ENCODE measurements around the gene KIDINS220.

KIDINS220 gene

DNA sequence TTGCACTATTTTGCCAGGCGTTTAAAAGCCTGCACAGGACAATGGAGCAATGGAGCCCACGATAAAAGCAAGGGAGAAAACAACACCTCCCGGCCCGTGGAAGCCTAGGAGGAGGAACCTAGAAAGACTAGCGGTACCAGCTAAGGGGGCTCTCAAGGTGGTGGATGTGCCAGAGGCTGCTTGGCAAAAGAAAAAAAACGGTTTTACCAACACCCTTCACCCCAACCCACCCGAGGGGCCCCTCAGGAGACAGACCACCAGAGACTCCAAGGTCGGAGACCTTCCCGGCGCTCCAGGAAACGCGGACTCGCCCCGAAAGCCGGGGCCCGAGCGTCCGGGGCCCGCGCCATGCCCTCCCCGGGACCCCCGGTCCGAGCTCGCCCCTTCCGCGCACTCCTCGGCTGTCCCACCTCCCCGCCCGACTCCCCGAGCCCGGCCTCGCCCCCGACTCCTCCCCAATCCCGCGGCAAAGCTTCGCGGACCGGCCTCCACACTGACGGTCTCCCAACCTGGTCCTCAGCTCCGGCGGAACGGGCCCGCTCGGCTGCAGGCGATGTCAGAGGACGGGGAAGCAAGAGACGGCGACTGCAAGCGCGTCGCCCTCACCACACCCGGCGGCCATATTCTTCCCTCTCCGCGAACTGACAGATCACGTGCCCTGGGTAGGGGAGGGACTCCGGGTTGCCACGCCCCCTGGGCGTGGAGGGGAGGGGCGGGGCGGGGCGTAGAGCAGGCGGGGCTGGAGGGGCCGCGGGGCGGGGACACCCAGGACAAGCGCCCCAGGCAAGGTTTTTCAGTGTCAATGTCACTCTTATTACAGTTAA lies at the start of gene KIDINS220:
KIDINS220 (minus strand) TSS at position 643 of the 824 bp plus-strand sequence. CDS start 10,520 bp downstream, outside the sequence.
- peak; percentile 91 for DNase-seq

DNA sequence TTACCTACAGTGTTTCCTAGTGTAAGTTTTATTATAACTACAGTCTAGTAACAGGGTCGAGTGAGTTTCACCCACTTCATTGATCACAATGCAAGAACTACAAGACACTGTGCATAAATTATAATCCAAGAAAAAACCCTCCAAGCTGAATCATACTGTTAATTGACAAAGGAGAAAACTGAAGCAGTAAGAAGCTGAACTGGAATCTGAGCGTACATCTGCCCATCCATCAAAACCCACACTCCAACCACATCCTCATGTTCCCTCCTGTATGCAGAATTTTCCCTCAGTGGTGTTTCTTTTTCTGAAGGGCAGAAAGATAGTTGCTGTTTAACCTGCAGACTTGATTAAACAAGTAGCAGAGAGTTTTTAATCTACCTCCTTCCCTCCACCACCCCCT lies 49.5 kb upstream of the KIDINS220 start:
- DNase-seq = no peak

DNA sequence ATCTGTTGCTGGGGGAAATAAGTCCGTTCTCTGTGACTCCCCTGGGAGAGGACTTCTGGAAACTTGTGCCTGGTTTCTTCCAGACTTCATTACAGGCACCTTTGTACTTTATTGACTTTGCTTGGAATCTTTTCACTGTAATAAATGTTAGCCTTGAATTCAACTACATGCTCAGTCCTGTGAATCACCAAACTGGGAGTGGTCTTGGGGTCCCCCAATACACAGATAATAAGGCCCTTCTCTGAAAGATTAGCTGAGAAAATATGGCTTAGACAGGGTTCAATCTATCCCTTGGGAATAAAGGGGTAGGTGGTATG lies 48.7 kb upstream of the KIDINS220 start:
- DNase-seq = no peak

DNA sequence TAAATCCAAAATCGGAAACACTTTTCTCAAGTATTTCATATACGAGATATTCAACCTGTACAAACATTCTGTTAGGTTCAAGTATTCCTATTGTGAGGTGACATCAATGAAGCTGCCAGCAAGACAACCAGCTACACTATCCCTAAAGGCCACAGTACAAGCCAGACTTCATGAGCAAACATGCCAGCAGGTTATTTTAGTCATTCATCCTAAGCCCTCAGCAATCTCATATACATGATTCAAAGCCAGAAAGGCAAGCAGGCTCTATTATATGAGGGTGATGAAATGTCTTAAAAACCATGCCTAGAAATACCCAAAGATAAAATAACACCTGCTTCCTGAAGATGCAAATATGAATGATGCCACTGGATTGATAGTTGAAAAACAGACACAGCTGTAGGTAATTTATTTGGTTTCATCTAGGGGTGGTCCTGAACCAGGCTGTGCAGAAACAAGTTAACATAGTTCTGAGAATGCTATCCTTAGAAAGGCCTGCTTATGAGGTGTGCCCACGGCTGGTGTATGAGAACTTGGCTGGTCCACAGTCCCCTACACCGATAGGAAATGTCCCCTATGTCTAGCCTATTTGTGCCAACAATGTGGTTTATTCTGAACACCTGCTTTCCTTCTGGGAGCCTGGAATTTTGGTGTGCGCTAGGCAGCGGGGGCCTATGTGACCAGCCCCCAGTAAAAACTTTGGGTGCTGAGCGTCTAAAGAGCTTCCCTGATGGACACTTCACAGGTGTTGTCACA lies 48.2 kb upstream of the KIDINS220 start:
- DNase-seq = no peak

DNA sequence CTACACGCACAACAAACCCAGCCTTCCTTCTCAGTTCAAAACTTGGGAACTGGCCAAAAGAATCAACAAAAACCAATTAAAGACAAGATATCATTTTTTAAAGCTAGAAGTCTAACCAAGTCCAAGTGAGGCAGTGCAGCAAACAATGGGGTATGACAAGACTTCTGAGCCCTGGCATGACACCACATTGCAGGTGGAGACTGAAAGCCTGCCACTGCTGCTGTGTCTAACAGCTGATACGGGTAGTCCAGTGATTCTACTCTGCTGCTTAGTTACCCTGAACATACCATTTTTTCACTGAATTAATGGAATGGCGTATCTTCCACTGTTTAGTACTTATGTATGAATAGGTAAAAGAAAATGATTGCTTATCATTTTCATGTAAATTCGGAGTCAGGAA lies 47.4 kb upstream of the KIDINS220 start:
- DNase-seq = no peak

DNA sequence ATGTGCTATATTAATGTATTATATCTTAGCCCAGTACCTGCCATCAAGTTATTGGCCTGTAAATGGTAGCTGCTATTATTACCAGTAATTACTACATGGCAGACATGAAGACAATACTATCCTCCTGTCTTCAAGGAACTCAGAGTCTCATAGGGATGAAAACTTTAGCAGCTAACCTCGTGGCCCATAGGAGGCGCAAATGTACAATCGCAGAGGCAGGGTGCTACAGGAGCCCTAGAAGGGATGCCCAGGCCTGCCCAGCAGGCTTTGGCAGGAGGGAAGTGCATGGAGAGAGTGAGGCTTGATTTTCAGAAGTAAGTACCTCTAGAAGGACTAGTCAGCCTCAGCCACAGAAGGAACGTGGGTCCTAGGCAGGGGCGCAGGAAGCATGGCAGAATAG lies 44.7 kb upstream of the KIDINS220 start:
- no peak for DNase-seq

DNA sequence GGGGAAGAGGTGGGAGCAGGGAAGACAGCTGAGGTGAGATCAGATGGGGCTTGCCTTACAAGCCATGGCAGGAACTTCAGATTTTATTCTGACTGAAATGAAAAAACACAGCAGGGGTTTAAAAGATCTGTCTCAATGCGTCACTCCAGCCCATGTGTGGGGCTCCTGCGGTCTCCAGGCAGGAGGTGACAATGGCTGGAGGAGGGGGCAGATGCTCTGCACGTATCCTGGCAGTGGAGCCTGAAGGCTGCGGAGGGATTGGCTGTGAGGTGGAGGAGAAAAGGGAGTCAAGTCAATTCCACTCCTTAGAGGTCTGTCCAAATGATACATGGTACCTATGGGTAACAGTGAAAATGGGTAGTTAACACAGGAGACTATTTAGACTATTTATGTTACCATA lies 40.5 kb upstream of the KIDINS220 start:
- no peak for DNase-seq

DNA sequence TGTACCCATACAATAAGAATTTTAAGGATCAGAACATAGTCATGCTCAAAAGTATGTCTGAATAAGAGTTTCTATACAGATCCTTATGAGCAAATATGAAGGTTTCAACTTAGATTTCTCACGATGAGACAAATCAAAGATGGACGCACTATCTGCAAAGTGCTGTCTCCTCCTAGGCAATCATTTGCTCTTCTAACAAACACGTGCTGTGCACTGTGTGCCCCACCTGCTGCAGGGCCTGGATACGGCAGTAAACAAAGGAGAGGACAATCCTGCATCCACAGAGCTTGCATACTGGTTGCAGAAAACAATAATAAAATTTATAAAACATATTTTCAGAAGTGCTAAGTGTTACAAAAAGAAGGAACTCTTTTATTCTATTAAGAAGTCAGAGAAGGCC lies 39.9 kb upstream of the KIDINS220 start:
- no peak for DNase-seq

DNA sequence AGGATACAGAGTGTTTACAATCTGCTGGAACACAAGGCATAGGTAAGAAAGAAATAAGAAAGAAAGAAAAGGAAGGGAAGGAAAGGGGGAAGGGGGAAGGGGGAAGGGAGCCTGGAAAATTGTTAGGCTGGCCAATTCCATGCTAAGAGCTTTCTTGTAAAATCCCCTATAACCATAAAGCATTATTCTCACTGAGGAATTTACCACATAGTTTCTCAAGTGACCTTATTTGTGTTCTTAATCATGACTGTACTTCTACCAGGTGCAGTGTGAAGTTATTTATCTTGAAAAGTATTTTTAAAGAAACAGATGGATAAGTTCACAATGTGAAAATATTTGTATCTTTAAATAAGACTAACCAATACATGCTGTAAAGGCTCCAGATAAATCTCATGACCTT lies 39.2 kb upstream of the KIDINS220 start:
- DNase-seq = no peak

DNA sequence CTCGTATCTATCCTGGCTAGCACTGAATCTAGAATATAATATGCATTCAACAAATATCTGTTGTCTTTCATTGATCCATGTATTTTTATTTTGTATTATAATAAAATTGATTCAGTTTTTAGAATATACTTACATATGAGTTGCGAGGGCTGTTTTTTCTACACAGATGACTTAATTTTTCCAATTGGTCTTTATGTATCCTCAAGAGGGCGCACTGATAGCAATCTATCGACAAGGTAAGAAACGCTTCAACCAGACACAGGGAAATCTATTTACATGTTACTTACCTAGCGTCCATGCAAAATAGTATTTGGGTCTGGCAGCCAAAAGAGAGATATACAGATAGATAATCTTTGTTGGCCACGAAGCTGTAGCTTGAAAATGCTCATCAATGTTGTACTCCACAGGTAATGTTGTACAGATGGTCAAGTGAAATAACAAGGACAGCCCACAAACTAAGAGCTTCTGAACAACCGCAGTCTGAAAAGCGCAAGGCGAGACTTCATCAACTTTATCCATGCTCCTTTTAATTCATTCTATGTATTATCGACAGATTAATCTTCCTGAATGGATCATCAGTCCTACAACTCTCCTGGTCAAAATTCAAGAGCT lies 35.5 kb upstream of the KIDINS220 start:
- DNase-seq = peak; percentile 20

DNA sequence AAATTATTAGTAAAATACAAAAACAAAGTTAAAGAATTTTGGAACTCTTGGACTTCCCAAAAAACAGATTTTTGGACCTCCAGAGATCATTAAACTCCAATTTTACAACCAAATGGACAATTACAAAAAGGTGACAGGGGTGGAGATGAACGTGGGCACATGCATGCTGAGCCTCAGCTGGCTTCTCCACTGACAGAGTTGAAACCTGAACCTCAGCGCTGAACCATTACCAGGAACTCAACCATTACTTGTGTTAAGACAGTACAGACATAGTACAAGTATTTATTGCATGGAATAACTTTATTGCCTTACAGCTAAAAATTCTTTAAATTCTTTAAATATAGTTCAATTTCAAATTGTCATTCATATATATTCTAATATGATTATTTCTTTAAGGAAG lies 33.0 kb upstream of the KIDINS220 start:
- DNase-seq = no peak

DNA sequence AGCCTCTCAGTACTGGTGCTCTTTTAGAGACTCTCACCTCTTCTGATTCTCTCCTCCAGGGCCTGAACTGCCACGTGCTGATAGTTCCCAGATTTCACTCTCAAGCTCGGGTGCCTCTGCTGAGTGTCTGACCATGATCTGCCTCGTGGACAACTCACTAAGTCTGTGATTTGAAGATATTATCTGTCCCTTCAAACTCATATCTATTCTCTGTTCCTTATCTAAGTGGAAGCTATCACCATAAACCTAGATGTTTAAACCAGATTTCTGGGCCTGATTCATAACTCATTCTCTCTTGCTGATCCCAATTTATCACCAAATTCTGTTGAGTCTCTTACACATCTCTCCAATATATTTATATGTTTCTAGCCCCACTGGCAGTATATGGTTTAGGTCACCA lies 29.9 kb upstream of the KIDINS220 start:
- DNase-seq = no peak

DNA sequence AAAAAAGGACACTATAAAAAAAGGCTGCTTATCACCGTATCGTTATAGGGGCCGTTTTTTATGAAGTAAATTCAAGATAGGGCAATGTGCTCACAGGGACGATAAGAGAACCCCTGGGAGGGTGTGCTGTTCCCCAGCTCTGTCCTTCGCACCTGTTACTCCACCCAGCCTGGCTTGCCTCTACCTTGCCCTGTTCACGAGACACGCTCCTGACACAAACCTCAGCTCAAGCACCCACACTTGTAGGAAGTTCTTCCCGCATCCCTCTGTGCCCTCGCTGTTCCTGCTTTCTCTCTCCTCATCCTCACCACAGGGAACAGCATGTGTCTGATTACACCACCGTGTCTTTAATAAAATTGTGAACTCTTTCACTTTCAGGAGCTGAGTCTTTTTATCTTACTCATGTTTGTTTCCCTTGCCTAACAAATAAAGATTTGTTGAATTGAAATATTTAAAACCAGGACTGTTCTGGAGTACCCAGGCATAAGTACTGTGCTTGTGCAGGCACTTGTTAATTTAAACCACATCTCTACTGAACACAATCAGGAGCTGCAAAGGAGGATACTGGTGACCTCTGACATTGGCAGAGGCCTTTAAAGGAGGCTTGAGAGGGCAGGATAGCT lies 26.0 kb upstream of the KIDINS220 start:
- no peak for DNase-seq

DNA sequence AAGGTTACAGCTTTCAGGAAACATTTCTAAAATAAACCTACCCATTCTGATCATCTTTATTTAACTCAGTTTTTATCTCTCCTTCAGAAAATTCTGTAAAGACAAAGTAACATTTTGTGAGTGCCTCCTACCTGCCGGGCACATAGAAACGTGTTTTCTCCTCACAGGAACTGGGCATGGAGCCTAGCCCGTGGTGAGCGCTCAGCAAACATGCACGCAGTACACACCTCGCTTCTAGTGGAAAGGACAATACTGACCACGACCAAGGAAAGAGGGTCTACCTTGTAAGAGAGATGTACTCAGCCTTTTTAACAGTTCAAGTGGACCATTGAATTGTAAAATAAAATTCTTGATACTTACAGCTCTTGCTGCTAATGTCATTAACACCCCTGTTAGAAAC lies 24.8 kb upstream of the KIDINS220 start:
- DNase-seq = no peak

DNA sequence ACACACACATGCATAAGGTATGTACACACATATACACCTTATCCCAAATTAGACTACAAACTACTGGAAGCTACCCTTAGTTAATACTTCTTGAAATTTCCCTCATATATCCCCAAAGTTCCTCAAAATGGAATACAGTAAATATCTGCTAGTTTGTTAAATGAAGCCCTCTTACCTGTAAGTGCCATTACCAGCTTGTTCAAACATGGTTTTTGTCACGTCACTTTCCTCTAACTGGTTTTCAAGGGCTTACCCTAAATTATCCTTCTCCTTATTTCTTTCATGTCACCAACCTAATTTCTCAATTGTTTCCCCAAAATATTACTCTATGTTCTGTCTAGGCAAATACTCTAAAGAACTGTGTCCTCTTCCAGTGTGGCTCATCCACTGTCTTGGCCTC lies 24.4 kb upstream of the KIDINS220 start:
- DNase-seq = no peak

DNA sequence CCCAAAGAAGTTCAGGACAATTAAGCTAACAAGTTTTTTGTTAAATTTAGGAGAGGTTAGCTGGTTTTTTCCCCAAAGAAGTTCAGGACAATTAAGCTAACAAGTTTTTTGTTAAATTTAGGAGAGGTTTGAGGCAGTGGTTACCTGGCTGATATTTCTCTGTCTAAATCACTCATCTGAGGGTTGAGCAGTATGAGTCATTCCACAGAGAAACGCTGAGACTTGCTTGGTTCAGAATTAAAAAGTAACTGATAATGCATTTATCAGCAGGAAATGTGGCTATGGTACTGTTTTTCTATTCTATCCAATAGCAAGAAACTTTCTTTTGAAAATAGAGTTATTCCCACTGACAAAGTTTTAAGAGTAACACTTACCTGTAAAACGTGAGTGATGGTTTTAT lies 22.8 kb upstream of the KIDINS220 start:
- no peak for DNase-seq

DNA sequence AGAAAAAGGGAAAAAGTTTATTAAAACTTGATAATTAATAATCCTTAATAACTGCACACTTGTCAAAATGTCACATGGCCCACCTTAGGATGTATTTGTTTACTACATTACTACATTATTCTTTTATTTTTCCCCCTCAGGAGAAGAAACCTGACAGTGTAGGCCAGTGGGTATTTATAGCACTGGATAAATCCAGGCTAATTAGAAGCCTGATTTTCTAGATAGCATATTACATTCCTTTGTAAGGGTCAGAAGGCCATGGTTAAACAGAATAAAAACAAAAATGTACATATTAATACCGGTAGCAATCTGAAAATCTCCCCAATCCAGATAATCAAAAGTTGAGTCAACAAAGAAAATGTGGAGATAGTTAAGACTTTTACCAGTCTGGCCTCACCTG lies 21.5 kb upstream of the KIDINS220 start:
- DNase-seq = no peak

DNA sequence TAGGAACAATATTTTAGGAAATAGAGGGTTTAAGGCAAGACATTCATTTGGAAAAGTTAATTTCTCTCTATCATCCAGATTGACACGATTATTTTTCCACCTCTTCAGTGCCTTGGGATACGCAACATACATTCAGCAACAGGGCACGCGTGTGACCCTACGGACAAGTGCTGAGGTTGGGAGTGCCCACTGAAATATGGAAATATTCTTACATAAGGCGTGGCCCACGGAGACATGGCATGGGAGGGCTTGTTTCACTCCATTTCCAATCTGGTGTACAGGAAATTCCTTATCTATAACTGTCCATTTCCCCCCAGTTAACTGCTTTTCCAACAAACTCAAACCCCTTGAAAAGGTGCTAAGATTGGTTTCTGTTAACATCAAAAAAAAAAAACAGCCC lies 20.9 kb upstream of the KIDINS220 start:
- no peak for DNase-seq

DNA sequence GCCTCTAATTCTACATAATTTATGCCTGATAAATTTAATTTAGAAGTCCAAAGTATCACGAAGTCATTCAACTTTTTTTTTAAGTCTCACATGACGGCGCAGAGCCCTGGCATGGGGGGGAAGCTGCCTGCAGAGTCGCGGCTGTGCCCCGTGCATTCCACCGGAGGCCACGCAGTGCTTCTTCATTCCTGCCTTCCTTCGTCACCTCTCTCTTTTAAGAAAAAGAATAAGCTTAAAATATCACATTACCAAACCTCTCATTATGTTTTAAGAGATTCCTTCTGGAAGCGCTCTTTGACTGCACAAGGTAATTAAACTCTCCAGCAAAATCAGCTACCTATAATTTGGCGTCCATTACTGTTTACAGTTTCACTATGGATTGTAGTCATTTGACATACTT lies 20.3 kb upstream of the KIDINS220 start:
- DNase-seq = no peak

DNA sequence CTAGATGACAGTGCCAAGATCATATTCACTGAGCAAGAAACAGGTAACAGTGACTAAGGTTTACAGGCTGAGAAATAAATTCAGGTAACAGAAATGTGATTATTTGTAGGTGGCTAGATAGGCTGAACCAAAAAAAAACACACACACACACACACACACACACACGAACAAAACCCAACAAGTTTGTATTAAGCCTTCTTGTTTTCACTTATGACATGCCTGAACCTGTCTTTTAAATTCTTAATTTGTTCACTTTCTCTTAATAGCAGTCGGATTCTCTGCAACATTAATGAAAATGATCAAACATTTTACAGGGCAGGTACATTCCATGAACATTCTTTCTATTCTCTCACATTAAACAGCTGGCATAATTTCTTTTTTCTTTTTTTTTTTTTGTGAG lies 18.8 kb upstream of the KIDINS220 start:
- no peak for DNase-seq

DNA sequence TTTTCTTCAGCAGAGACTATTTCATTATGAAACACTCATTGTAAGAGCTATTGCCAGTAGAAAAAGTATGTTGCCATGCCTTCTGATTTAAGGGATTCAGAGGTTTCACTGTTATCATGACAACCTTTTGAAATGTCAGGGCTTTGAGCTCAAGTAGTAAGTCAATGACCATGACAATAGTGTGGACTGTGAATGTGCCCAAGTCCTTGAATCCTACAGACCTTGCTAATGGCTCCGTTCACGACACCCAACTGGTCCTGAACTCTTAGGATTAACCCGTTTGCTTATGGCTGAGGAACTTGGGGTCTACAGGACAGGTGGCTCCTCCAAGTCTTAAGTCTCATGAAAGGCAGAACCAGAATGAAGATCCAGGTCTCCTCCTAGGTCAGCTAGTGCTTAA lies 17.6 kb upstream of the KIDINS220 start:
- no peak for DNase-seq

DNA sequence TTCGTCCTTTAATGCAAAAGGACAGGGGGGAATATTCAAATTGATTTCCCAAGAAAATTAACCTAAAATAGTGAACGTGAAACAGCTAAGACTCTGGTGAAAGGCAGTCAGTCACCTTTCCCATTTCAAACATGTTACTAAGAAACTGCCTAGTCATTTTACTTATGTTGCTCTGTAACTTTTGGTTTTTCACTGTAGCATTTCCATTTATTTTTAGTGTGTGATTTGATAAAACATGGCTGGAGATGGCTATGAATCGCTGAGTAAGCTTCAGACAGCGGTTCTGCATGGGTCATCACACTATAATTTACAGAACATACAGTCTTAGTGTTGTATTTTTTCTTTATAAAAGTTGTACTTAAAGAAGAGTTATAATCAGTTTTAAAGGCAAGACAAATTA lies 16.0 kb upstream of the KIDINS220 start:
- no peak for DNase-seq

DNA sequence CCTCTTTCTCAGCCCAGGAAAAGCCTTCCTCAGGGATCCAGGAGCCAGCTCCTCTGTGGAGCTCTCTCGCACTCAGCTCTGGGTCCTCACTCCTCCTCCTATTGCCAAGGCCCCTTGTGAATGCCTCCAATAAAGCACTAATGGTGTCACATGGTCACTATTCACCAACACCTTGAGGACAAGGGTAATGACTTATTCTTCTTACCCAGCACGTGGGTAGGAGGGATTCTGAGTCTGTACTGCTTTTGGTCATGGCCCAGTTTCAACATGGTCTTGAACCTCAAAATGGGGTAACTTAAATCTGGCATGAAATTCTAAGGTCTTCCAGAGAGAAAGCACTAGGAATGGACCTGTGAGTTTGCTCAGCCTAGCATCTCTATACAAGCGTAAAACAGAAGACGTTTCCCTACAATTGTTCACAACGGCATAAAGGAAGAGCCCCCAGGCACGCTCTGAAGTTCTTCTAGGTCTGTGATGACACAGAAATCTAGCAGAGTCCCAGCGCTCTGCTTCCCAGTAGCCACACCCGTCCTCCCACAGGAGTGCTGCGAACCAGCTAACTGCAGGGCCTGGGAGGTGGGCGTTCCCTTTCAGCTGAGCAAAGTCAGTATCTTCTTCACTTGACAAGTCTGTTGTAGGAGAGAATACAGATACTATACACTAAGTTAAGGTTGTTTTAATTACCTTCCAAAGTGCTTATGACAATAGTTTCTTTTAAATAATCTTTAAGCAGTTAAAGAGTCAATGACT lies 14.6 kb upstream of the KIDINS220 start:
- no peak for DNase-seq

Data from CD4-positive, alpha-beta T cell treated with Interleukin-21 for 1 hour (primary cell).